ENCODE measurements around the gene SETMAR. TPM values are rescaled to one million over a fixed set of nuclear protein-coding genes. Genes with fewer than 3 reads are reported as not detected.
"Not testable (repeated sequence)": the region's sequence is repeated elsewhere in the genome, so short reads cannot be mapped to it uniquely, and the experiment has no call there.

Gene SETMAR
- total RNA-seq (1 to 10 TPM; 7.4 to 9.6 TPM), total RNA-seq (6.5 to 10.2 reads per million in 2 donors)

GRCh38 chr3:4303187-4304123 is at the start of gene SETMAR:
SETMAR (plus strand) TSS chr3:4303369; CDS start chr3:4303371, 2 bp downstream.
- H3K4me3 Mint-ChIP-seq = peak within 1 kb of the TSS; percentile 93

DNA sequence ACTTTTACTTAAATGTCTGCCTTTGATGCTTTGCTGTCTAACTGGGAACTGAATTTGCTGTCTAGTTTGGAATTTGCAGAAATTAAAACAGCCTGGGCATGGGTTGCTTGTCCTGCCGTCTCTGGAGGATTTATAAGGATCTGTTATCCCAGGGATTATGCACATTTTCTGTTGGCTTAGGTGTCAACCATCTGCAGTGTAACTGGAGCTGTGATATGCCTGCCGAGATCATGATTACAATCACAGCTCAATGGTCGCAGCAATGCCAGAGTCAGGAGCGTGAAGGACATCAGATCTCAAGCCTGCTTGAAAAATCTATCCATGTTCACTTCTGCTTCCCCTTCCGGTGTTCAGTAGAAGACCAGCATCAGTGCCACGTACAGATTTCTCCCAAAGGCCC is 41.8 kb upstream of the SETMAR start:
- DNase-seq (no peak), ATAC-seq (no peak)
- Mint-ChIP-seq H3K27ac (no peak overlapping the region), H3K4me3 (no peak overlapping the region), H3K36me3 (ENCODE audit: low read depth) (no peaks in the 10 kb centered on the region), H3K27me3 (no peaks in the 10 kb centered on the region), H3K4me1 (no peaks in the 10 kb centered on the region)
- no peaks in the 10 kb centered on the region for H3K9me3 ChIP-seq (ENCODE audit: control insufficient read depth, low read length, poor library complexity, severe bottlenecking)

More at GRCh38 chr3:4303187-4304123, at the start of gene SETMAR:
- Mint-ChIP-seq H3K27ac (peak within 1 kb of the TSS; percentile 90), H3K4me1 (peaks cover 7% of the 10 kb centered on the region), H3K27me3 (no peaks in the 10 kb centered on the region), H3K36me3 (ENCODE audit: low read depth) (peaks cover 3% of the 10 kb centered on the region)
- no peaks in the 10 kb centered on the region for H3K9me3 ChIP-seq (ENCODE audit: control insufficient read depth, low read length, poor library complexity, severe bottlenecking)
- DNase-seq = peak; percentile 72
- ATAC-seq = peak; percentile 96

- no peak for ATAC-seq
- H3K27ac Mint-ChIP-seq = no peak overlapping the region
- no peak overlapping the region for H3K4me3 Mint-ChIP-seq
These were observed 39.1 kb upstream of the SETMAR start for GRCh38 chr3:4264040-4264439.

GRCh38 chr3:4270720-4271119 is 32.4 kb upstream of the SETMAR start:
- H3K27me3 Mint-ChIP-seq = no peaks in the 10 kb centered on the region
- no peaks in the 10 kb centered on the region for H3K9me3 ChIP-seq (ENCODE audit: control insufficient read depth, low read length, poor library complexity, severe bottlenecking)
- H3K4me1 Mint-ChIP-seq = peaks cover 8% of the 10 kb centered on the region
- no peaks in the 10 kb centered on the region for H3K36me3 Mint-ChIP-seq (ENCODE audit: low read depth)
- H3K4me3 Mint-ChIP-seq = no peak overlapping the region
- H3K27ac Mint-ChIP-seq = peak overlapping the region; percentile 75
- DNase-seq = no peak
- no peak for ATAC-seq

More at GRCh38 chr3:4264040-4264439, 39.1 kb upstream of the SETMAR start:
- no peaks in the 10 kb centered on the region for H3K4me1 Mint-ChIP-seq
- no peaks in the 10 kb centered on the region for H3K36me3 Mint-ChIP-seq (ENCODE audit: low read depth)
- H3K27me3 Mint-ChIP-seq = no peaks in the 10 kb centered on the region
- DNase-seq = no peak
- no peaks in the 10 kb centered on the region for H3K9me3 ChIP-seq (ENCODE audit: control insufficient read depth, low read length, poor library complexity, severe bottlenecking)

DNA sequence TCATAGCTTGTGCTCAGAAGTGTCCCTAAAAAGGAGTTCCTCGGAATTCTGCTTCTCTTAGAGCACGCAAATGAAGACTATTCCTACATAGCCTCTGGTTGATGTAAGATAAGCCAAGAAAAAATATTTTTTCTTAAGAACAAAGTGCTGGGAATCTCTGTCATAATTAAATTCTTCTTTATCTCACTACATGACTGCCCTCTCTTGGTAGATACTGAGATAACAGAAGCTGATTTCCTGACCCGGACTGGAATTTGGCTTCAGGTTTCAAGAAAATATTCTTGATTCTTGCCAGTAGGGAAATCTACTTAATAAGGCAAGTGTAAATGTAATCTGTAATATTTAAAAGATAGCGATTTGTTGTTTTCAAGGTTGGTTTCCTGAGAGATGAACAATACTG is 31.3 kb upstream of the SETMAR start:
- Mint-ChIP-seq H3K4me1 (peaks cover 8% of the 10 kb centered on the region), H3K27ac (no peak overlapping the region), H3K27me3 (peaks cover 3% of the 10 kb centered on the region), H3K36me3 (ENCODE audit: low read depth) (no peaks in the 10 kb centered on the region), H3K4me3 (no peak overlapping the region)
- DNase-seq = no peak
- ATAC-seq = no peak
- no peaks in the 10 kb centered on the region for H3K9me3 ChIP-seq (ENCODE audit: control insufficient read depth, low read length, poor library complexity, severe bottlenecking)

GRCh38 chr3:4279516-4280105 is 23.6 kb upstream of the SETMAR start:
- H3K36me3 Mint-ChIP-seq (ENCODE audit: low read depth) = no peaks in the 10 kb centered on the region
- H3K4me3 Mint-ChIP-seq = no peak overlapping the region
- ATAC-seq = no peak

GRCh38 chr3:4281991-4282390 is 21.2 kb upstream of the SETMAR start:
- no peak for ATAC-seq
- Mint-ChIP-seq H3K4me3 (no peak overlapping the region), H3K36me3 (ENCODE audit: low read depth) (no peaks in the 10 kb centered on the region), H3K4me1 (no peaks in the 10 kb centered on the region), H3K27ac (no peak overlapping the region), H3K27me3 (peaks cover 11% of the 10 kb centered on the region)
- DNase-seq = no peak
- no peaks in the 10 kb centered on the region for H3K9me3 ChIP-seq (ENCODE audit: control insufficient read depth, low read length, poor library complexity, severe bottlenecking)

More at GRCh38 chr3:4279516-4280105, 23.6 kb upstream of the SETMAR start:
- Mint-ChIP-seq H3K27me3 (peaks cover 16% of the 10 kb centered on the region), H3K4me1 (no peaks in the 10 kb centered on the region), H3K27ac (no peak overlapping the region)
- no peaks in the 10 kb centered on the region for H3K9me3 ChIP-seq (ENCODE audit: control insufficient read depth, low read length, poor library complexity, severe bottlenecking)
- DNase-seq = no peak

GRCh38 chr3:4284865-4285264 is 18.3 kb upstream of the SETMAR start:
- H3K27me3 Mint-ChIP-seq = peaks cover 23% of the 10 kb centered on the region
- H3K9me3 ChIP-seq (ENCODE audit: control insufficient read depth, low read length, poor library complexity, severe bottlenecking) = no peaks in the 10 kb centered on the region
- no peaks in the 10 kb centered on the region for H3K36me3 Mint-ChIP-seq (ENCODE audit: low read depth)
- DNase-seq = no peak
- no peak overlapping the region for H3K27ac Mint-ChIP-seq
- ATAC-seq = no peak
- no peaks in the 10 kb centered on the region for H3K4me1 Mint-ChIP-seq
- H3K4me3 Mint-ChIP-seq = no peak overlapping the region

DNA sequence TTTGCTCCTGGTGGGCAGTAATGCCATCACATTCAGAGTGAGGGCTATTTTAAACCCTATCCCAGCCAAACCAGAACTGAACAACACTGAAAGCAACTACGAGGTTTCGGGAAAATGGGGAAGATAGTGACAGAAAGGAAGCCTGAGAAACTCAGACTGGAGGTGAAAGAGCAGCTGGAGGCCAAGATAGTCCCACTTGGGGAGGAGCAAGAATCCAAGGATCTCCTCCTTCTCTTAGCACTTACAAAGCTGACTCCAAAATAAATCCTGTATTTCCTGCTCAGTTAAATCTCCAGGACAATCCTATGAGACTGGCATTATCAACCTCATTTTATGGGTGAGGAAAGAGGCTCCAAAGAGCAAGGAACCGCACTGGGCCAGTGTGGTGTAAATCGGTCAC is 14.1 kb upstream of the SETMAR start:
- H3K4me1 Mint-ChIP-seq = peaks cover 5% of the 10 kb centered on the region
- H3K27ac Mint-ChIP-seq = no peak overlapping the region
- H3K27me3 Mint-ChIP-seq = peaks cover 21% of the 10 kb centered on the region
- DNase-seq (no peak), ATAC-seq (no peak)
- no peak overlapping the region for H3K4me3 Mint-ChIP-seq
- no peaks in the 10 kb centered on the region for H3K9me3 ChIP-seq (ENCODE audit: control insufficient read depth, low read length, poor library complexity, severe bottlenecking)
- H3K36me3 Mint-ChIP-seq (ENCODE audit: low read depth) = peaks cover 2% of the 10 kb centered on the region

DNA sequence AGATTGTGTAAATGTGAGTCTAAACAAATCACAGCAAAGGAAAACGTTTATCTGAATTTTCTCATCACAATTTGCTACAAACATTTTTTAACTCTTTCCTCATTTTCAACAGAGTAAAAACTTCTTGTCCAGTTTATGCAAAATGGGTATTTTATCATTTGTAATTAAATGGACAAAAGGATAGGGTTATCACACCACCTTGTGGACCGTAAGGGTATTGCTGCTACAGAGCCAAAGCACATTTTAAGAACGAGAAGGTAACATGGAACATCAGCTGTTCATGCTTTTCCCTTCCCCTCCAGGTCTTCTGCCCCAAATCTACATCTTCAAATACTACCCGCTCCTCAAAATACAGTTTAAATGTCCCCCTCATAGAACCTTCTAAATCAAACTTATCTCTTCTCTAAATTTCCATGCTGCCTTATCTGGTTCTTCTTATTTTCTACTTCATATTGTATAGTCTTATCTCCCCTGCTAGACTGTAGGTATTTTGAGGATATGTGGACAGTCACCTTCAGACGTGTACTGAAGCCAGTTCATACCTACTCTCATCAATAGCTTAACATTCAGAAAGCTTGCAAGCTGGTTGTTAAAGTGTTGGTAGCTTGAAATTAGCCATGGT is 12.8 kb upstream of the SETMAR start:
- ATAC-seq = peak; percentile 71
- DNase-seq = peak in 1 of 3 donors; percentile 13
- H3K27me3 Mint-ChIP-seq = peaks cover 21% of the 10 kb centered on the region
- H3K4me3 Mint-ChIP-seq = no peak overlapping the region
- H3K9me3 ChIP-seq (ENCODE audit: control insufficient read depth, low read length, poor library complexity, severe bottlenecking) = no peaks in the 10 kb centered on the region
- peaks cover 2% of the 10 kb centered on the region for H3K36me3 Mint-ChIP-seq (ENCODE audit: low read depth)
- no peak overlapping the region for H3K27ac Mint-ChIP-seq
- peaks cover 5% of the 10 kb centered on the region for H3K4me1 Mint-ChIP-seq

- H3K27me3 Mint-ChIP-seq = peaks cover 21% of the 10 kb centered on the region
These were observed 10.9 kb upstream of the SETMAR start for GRCh38 chr3:4292301-4292700.

DNA sequence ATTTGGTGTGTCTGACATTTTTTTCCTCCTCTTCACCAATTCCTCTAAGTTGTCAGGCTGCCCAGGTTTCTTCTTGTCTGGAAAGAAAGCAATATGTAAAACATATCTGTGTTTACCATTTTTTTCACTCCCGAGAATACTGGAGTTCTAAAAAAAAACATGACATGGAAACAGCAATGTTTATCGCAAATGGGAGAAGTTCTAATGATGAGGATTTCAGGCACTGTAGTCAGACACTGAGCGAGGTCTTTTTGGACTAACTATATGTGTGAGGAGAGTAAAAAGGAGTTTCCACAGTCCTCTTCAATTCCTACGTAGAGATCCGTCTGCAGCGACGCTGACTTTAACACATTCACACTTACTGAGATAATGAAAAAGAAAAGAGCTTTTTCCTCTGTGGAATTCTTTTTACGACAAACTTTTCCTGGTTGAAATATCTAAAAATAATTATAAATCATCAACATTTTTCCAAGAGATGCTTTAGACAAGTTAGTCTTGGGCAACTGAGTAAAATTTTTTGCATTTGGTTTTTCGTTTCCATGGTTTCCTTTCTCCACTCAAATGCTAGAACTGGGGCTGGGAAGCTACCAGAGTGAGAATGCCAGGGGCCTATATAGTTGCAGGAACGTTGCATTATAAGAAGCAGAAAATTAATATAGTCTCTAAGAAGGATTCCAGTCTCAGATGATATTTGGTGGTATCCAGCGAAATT is 8.4 kb upstream of the SETMAR start:
- H3K27ac Mint-ChIP-seq = no peak overlapping the region
- H3K9me3 ChIP-seq (ENCODE audit: control insufficient read depth, low read length, poor library complexity, severe bottlenecking) = no peaks in the 10 kb centered on the region
- no peak for ATAC-seq
- peaks cover 2% of the 10 kb centered on the region for H3K36me3 Mint-ChIP-seq (ENCODE audit: low read depth)
- no peak overlapping the region for H3K4me3 Mint-ChIP-seq
- peaks cover 9% of the 10 kb centered on the region for H3K27me3 Mint-ChIP-seq
- DNase-seq = no peak
- H3K4me1 Mint-ChIP-seq = peaks cover 5% of the 10 kb centered on the region

More at GRCh38 chr3:4292301-4292700, 10.9 kb upstream of the SETMAR start:
- Mint-ChIP-seq H3K4me3 (no peak overlapping the region), H3K36me3 (ENCODE audit: low read depth) (peaks cover 2% of the 10 kb centered on the region), H3K27ac (no peak overlapping the region), H3K4me1 (peaks cover 5% of the 10 kb centered on the region)
- no peak for ATAC-seq
- H3K9me3 ChIP-seq (ENCODE audit: control insufficient read depth, low read length, poor library complexity, severe bottlenecking) = no peaks in the 10 kb centered on the region
- no peak for DNase-seq

- H3K27ac Mint-ChIP-seq; H3K9me3 ChIP-seq (ENCODE audit: control insufficient read depth, low read length, poor library complexity, severe bottlenecking); H3K4me1 Mint-ChIP-seq; H3K4me3 Mint-ChIP-seq; ATAC-seq; DNase-seq; H3K36me3 Mint-ChIP-seq (ENCODE audit: low read depth); H3K27me3 Mint-ChIP-seq: not testable (repeated sequence)
These were observed 6.7 kb upstream of the SETMAR start for GRCh38 chr3:4296454-4296853.

Measured in T-helper 17 cell (primary cell).